HEK293 (cell line): ENCODE data around the gene TFAP2B.

Source experiments
- ZNF112 ChIP-seq: fragments of 450-650 bp; formaldehyde crosslinking; IDR thresholded peaks from 2 replicates; pipeline ENCODE4 v1.5.0; 2017; ENCODE audit warnings: missing biosample characterization, missing genetic modification characterization
- ZNF155 ChIP-seq: fragments of 450-650 bp; formaldehyde crosslinking; IDR thresholded peaks from 2 replicates; pipeline ENCODE4 v1.5.1; 2016; ENCODE audit warnings: missing biosample characterization, missing genetic modification characterization
- ZNF311 ChIP-seq: fragments of 450-650 bp; formaldehyde crosslinking; IDR thresholded peaks from 2 replicates; pipeline ENCODE4 v1.5.1; 2017; ENCODE audit warnings: missing biosample characterization, missing genetic modification characterization, borderline replicate concordance
- TF ChIP-seq, protein P1 (sequence below): fragments of 450-650 bp; IDR thresholded peaks from 2 replicates; pipeline ENCODE4 v1.5.1; 2018; ENCODE audit warnings: missing biosample characterization, missing genetic modification characterization
- TF ChIP-seq, protein P2 (sequence below): fragments of 450-650 bp; formaldehyde crosslinking; conservative IDR thresholded peaks from 2 replicates; pipeline ENCODE4 v1.5.1; 2016; ENCODE audit warnings: low read depth, missing biosample characterization, missing genetic modification characterization
- TF ChIP-seq, protein P3 (sequence below): fragments of 450-650 bp; formaldehyde crosslinking; IDR thresholded peaks from 2 replicates; pipeline ENCODE4 v1.5.1; 2016; ENCODE audit warnings: missing biosample characterization, missing genetic modification characterization
- TF ChIP-seq, protein P4 (sequence below): fragments of 450-650 bp; formaldehyde crosslinking; IDR thresholded peaks from 2 replicates; pipeline ENCODE4 v1.5.1; 2016; ENCODE audit warnings: missing biosample characterization, missing genetic modification characterization

DNA sequence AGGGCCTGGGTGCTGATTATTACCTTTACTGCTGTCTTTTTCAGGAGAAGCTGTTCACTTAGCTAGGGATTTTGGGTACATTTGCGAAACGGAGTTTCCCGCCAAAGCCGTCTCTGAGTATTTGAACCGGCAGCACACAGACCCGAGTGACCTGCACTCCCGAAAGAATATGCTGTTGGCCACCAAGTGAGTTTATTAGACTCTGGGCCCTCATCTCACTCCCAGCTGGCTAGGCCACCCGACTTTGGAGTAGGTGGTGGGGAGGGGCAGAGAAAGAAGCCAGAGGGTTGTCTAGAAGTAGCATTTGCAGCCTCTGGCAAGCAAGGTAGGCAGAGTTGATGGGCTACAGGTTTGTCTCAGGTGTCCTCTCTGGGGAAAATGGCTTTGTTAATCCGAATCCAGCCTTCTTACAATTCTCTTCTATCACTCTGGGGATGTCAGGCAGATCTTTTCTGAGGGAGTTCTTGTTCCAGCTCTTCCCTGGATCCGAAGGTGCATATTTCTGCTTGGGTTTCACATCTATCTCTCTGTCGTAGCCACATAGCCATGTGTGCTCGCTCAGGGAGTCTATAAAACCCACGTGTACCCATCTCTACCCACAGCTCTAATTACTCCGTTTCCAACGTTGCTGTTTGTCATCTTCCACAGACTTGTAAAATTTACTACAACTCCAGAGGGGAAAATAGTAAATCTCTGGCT is 21.6 kb downstream of the TFAP2B start:
- no peak for TF ChIP-seq ZNF112 (tag by site-specific recombination)
- TF ChIP-seq, protein P1, sequence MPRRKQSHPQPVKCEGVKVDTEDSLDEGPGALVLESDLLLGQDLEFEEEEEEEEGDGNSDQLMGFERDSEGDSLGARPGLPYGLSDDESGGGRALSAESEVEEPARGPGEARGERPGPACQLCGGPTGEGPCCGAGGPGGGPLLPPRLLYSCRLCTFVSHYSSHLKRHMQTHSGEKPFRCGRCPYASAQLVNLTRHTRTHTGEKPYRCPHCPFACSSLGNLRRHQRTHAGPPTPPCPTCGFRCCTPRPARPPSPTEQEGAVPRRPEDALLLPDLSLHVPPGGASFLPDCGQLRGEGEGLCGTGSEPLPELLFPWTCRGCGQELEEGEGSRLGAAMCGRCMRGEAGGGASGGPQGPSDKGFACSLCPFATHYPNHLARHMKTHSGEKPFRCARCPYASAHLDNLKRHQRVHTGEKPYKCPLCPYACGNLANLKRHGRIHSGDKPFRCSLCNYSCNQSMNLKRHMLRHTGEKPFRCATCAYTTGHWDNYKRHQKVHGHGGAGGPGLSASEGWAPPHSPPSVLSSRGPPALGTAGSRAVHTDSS (tag by site-specific recombination): no peak
- TF ChIP-seq, protein P2, sequence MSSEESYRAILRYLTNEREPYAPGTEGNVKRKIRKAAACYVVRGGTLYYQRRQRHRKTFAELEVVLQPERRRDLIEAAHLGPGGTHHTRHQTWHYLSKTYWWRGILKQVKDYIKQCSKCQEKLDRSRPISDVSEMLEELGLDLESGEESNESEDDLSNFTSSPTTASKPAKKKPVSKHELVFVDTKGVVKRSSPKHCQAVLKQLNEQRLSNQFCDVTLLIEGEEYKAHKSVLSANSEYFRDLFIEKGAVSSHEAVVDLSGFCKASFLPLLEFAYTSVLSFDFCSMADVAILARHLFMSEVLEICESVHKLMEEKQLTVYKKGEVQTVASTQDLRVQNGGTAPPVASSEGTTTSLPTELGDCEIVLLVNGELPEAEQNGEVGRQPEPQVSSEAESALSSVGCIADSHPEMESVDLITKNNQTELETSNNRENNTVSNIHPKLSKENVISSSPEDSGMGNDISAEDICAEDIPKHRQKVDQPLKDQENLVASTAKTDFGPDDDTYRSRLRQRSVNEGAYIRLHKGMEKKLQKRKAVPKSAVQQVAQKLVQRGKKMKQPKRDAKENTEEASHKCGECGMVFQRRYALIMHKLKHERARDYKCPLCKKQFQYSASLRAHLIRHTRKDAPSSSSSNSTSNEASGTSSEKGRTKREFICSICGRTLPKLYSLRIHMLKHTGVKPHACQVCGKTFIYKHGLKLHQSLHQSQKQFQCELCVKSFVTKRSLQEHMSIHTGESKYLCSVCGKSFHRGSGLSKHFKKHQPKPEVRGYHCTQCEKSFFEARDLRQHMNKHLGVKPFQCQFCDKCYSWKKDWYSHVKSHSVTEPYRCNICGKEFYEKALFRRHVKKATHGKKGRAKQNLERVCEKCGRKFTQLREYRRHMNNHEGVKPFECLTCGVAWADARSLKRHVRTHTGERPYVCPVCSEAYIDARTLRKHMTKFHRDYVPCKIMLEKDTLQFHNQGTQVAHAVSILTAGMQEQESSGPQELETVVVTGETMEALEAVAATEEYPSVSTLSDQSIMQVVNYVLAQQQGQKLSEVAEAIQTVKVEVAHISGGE: no peak
- TF ChIP-seq, protein P3, sequence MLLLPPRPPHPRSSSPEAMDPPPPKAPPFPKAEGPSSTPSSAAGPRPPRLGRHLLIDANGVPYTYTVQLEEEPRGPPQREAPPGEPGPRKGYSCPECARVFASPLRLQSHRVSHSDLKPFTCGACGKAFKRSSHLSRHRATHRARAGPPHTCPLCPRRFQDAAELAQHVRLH (tag by site-specific recombination): no peak
- TF ChIP-seq, protein P4, sequence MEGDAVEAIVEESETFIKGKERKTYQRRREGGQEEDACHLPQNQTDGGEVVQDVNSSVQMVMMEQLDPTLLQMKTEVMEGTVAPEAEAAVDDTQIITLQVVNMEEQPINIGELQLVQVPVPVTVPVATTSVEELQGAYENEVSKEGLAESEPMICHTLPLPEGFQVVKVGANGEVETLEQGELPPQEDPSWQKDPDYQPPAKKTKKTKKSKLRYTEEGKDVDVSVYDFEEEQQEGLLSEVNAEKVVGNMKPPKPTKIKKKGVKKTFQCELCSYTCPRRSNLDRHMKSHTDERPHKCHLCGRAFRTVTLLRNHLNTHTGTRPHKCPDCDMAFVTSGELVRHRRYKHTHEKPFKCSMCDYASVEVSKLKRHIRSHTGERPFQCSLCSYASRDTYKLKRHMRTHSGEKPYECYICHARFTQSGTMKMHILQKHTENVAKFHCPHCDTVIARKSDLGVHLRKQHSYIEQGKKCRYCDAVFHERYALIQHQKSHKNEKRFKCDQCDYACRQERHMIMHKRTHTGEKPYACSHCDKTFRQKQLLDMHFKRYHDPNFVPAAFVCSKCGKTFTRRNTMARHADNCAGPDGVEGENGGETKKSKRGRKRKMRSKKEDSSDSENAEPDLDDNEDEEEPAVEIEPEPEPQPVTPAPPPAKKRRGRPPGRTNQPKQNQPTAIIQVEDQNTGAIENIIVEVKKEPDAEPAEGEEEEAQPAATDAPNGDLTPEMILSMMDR (tag by site-specific recombination): no peak
- TF ChIP-seq ZNF155: no peak
- no peak for TF ChIP-seq ZNF311 (tag by site-specific recombination)
